DMS114 treated with DMSO at 0.1 percent for 48 hours (cell line): Measurements from ENCODE around the gene ADCY5.

Experiments used
- DNase-seq: peaks from one replicate; lab custom pipeline; 2025; ENCODE audit not compliant: unreplicated experiment; lab: John Stamatoyannopoulos, UW

ADCY5 gene

GRCh38 chr3:123410149-123410515 lies 38.8 kb downstream of the ADCY5 start:
- no peak for DNase-seq

GRCh38 chr3:123409443-123410148 lies 39.3 kb downstream of the ADCY5 start:
- no peak for DNase-seq

GRCh38 chr3:123406598-123406997 lies 42.3 kb downstream of the ADCY5 start:
- DNase-seq = no peak

- DNase-seq = no peak
Measured at GRCh38 chr3:123405936-123406510, 42.9 kb downstream of the ADCY5 start.

GRCh38 chr3:123405021-123405420 lies 43.9 kb downstream of the ADCY5 start:
- DNase-seq = no peak

GRCh38 chr3:123404391-123404790 lies 44.5 kb downstream of the ADCY5 start:
- no peak for DNase-seq

- no peak for DNase-seq
Measured at GRCh38 chr3:123401836-123402530, 46.9 kb downstream of the ADCY5 start.

GRCh38 chr3:123400169-123400568 lies 48.7 kb downstream of the ADCY5 start:
- DNase-seq = no peak

- DNase-seq = no peak
Measured at GRCh38 chr3:123399653-123400052, 49.2 kb downstream of the ADCY5 start.

GRCh38 chr3:123397921-123398785 lies 50.7 kb downstream of the ADCY5 start:
- DNase-seq = no peak

GRCh38 chr3:123397050-123397590 lies 51.8 kb downstream of the ADCY5 start:
- DNase-seq = no peak

GRCh38 chr3:123396171-123397049 lies 52.5 kb downstream of the ADCY5 start:
- no peak for DNase-seq

- DNase-seq = no peak
Measured at GRCh38 chr3:123395235-123395634, 53.7 kb downstream of the ADCY5 start.

GRCh38 chr3:123394391-123395020 lies 54.4 kb downstream of the ADCY5 start:
- DNase-seq = no peak

GRCh38 chr3:123392871-123393620 lies 55.8 kb downstream of the ADCY5 start:
- no peak for DNase-seq

- no peak for DNase-seq
Measured at GRCh38 chr3:123392368-123392767, 56.5 kb downstream of the ADCY5 start.

- DNase-seq = no peak
Measured at GRCh38 chr3:123390865-123391600, 57.9 kb downstream of the ADCY5 start.

GRCh38 chr3:123389628-123389918 lies 59.3 kb downstream of the ADCY5 start:
- DNase-seq = no peak
